Neural cell (in vitro differentiated cells): Measurements from ENCODE around the gene CPE. TPM values are rescaled to one million over a fixed set of nuclear protein-coding genes. Genes with fewer than 3 reads are reported as not detected.

Source experiments
- H2AFZ ChIP-seq: fragments of 200-600, 300-800 bp; sonication (generic), shearing (Covaris generic); 2 replicates; pipeline ENCODE4 v1.6.0; 2014; ENCODE audit warnings: low read depth, mild to moderate bottlenecking, antibody characterized with exemption, low read length, moderate library complexity
- H3F3A ChIP-seq: fragments of 200-600 bp; shearing (Covaris generic); 2 replicates; pipeline ENCODE4 v1.6.1; 2016; ENCODE audit warnings: mild to moderate bottlenecking, moderate library complexity, mixed read lengths, antibody characterized with exemption, low read length; ENCODE audit not compliant: insufficient read depth, poor library complexity, severe bottlenecking
- H3K27ac ChIP-seq: fragments of 200-600, 300-800 bp; sonication (generic), shearing (Covaris generic); 2 replicates; pipeline ENCODE4 v1.5.1; 2014; ENCODE audit warnings: mild to moderate bottlenecking, low read length, moderate library complexity
- H3K27me3 ChIP-seq: fragments of 300-800, 200-600 bp; sonication (generic), shearing (Covaris generic); 2 replicates; pipeline ENCODE4 v1.6.0; 2014; ENCODE audit warnings: mild to moderate bottlenecking, low read depth, low read length, moderate library complexity; ENCODE audit not compliant: insufficient read depth
- H3K36me3 ChIP-seq: fragments of 300-800, 200-600 bp; sonication (generic), shearing (Covaris generic); 2 replicates; pipeline ENCODE4 v1.5.1; 2014; ENCODE audit warnings: mild to moderate bottlenecking, antibody characterized with exemption, low read length, moderate library complexity; ENCODE audit not compliant: insufficient read depth
- H3K4me2 ChIP-seq: fragments of 300-800, 200-600 bp; sonication (generic), shearing (Covaris generic); 2 replicates; pipeline ENCODE4 v1.6.0; 2014; ENCODE audit warnings: mild to moderate bottlenecking, low read length
- H3K4me3 ChIP-seq: fragments of 300-800, 200-600 bp; sonication (generic), shearing (Covaris generic); 2 replicates; pipeline ENCODE4 v1.5.1; 2014; ENCODE audit warnings: mild to moderate bottlenecking, low read length, moderate library complexity
- H3K79me2 ChIP-seq: fragments of 200-600 bp; shearing (Covaris generic); replicated peaks from 2 replicates; pipeline ENCODE4 v1.6.0; 2014; ENCODE audit warnings: mild to moderate bottlenecking, low read length, moderate library complexity; ENCODE audit not compliant: insufficient read depth
- H3K9ac ChIP-seq: fragments of 300-800, 200-600 bp; sonication (generic), shearing (Covaris generic); 2 replicates; pipeline ENCODE4 v1.6.1; 2016; ENCODE audit warnings: mild to moderate bottlenecking, low read length, mixed read lengths
- H3K9me2 ChIP-seq: fragments of 200-600 bp; shearing (Covaris generic); 2 replicates; pipeline ENCODE4 v1.6.1; 2016; ENCODE audit warnings: mild to moderate bottlenecking, low read length, mixed read lengths; ENCODE audit not compliant: insufficient read depth
- H3K9me3 ChIP-seq: fragments of 200-600, 300-800 bp; sonication (generic), shearing (Covaris generic); 2 replicates; pipeline ENCODE4 v1.6.1; 2016; ENCODE audit warnings: mild to moderate bottlenecking, mixed run types, low read length, moderate library complexity, mixed read lengths
- H4K20me1 ChIP-seq: fragments of 200-600 bp; shearing (Covaris generic); 2 replicates; pipeline ENCODE4 v1.6.1; 2016; ENCODE audit warnings: mild to moderate bottlenecking, mixed run types; ENCODE audit not compliant: insufficient read depth
- EP300 ChIP-seq: fragments of 450-650 bp; conservative IDR thresholded peaks from 2 replicates; pipeline ENCODE4 v1.6.1; 2014; ENCODE audit warnings: antibody characterized with exemption, mild to moderate bottlenecking, moderate library complexity; ENCODE audit not compliant: poor library complexity, severe bottlenecking
- EZH2 ChIP-seq: fragments of 200-600, 300-800 bp; shearing (Covaris generic), sonication (generic); IDR thresholded peaks from 2 replicates; pipeline ENCODE4 v1.6.1; 2014; ENCODE audit warnings: antibody characterized with exemption, low read length, borderline replicate concordance, mild to moderate bottlenecking; ENCODE audit not compliant: insufficient read depth, poor library complexity, severe bottlenecking
- MXI1 ChIP-seq: fragments of 450-650 bp; conservative IDR thresholded peaks from 2 replicates; pipeline ENCODE4 v1.6.1; 2014; ENCODE audit warnings: antibody characterized with exemption, mild to moderate bottlenecking; ENCODE audit not compliant: poor library complexity, severe bottlenecking
- POLR2AphosphoS5 ChIP-seq: IDR thresholded peaks from 2 replicates; pipeline ENCODE4 v1.6.1; 2012
- RAD21 ChIP-seq: fragments of 450-650 bp; conservative IDR thresholded peaks from 2 replicates; pipeline ENCODE4 v1.6.1; 2014; ENCODE audit warnings: antibody characterized with exemption, mild to moderate bottlenecking, moderate library complexity
- SMC3 ChIP-seq: fragments of 450-650 bp; conservative IDR thresholded peaks from 2 replicates; pipeline ENCODE4 v1.6.1; 2014; ENCODE audit warnings: antibody characterized with exemption, mild to moderate bottlenecking, moderate library complexity; ENCODE audit not compliant: poor library complexity
- TAF1 ChIP-seq: IDR thresholded peaks from 2 replicates; pipeline ENCODE4 v1.6.1; 2012; ENCODE audit warnings: low read depth
- polyA plus RNA-seq: library from polyadenylated mRNA; depleted of rRNA; stranded (reverse); fragments of >200 nt; gene quantifications from 2 replicates; pipeline ENCODE4 v1.2.3, GENCODE V29; 2014
- TF ChIP-seq, protein P1 (sequence below): fragments of 450-650 bp; IDR thresholded peaks from 2 replicates; pipeline ENCODE4 v1.5.1; 2014; ENCODE audit warnings: antibody characterized with exemption, mild to moderate bottlenecking, moderate library complexity; ENCODE audit not compliant: poor library complexity, severe bottlenecking
- TF ChIP-seq, protein P2 (sequence below): IDR thresholded peaks from 2 replicates; pipeline ENCODE4 v1.6.1; 2012; ENCODE audit warnings: borderline replicate concordance

The CPE gene
- polyA plus RNA-seq, 1 donor from 2014 or later: 678 TPM

DNA sequence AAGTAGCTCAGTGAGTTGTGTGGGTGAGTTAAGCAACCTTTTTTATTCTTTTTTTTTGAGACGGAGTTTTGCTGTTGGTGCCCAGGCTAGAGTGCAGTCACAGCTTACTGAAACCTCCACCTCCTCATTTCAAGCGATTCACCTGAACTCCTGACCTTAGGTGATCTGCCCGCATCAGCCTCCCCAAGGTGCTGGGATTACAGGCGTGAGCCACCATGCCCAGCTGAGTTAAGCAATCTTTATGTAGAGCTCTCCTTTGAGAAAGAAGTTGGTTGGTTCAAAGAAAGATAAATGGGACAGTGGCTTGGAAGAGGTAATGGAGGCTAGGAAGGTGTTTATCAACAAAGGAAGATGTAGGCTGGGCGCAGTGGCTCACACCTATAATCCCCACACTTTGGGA, 48.1 kb upstream of the CPE start:
- Histone ChIP-seq H3K4me3 (peak overlapping the region; percentile 75), H3K9ac (peak overlapping the region; percentile 0), H3F3A (peaks cover 14% of the 10 kb centered on the region), H3K36me3 (no peaks in the 10 kb centered on the region), H3K27me3 (no peaks in the 10 kb centered on the region), H3K4me2 (peak overlapping the region; percentile 79), H3K79me2 (peaks cover 80% of the 10 kb centered on the region), H3K9me3 (no peaks in the 10 kb centered on the region), H2AFZ (no peak overlapping the region), H4K20me1 (peaks cover 15% of the 10 kb centered on the region), H3K27ac (peak overlapping the region; percentile 96), H3K9me2 (no peaks in the 10 kb centered on the region)
- TF ChIP-seq EZH2 (no peak), TAF1 (no peak), RAD21 (no peak), SMC3 (no peak), POLR2AphosphoS5 (no peak), EP300 (no peak), MXI1 (no peak)
- TF ChIP-seq, protein P1, sequence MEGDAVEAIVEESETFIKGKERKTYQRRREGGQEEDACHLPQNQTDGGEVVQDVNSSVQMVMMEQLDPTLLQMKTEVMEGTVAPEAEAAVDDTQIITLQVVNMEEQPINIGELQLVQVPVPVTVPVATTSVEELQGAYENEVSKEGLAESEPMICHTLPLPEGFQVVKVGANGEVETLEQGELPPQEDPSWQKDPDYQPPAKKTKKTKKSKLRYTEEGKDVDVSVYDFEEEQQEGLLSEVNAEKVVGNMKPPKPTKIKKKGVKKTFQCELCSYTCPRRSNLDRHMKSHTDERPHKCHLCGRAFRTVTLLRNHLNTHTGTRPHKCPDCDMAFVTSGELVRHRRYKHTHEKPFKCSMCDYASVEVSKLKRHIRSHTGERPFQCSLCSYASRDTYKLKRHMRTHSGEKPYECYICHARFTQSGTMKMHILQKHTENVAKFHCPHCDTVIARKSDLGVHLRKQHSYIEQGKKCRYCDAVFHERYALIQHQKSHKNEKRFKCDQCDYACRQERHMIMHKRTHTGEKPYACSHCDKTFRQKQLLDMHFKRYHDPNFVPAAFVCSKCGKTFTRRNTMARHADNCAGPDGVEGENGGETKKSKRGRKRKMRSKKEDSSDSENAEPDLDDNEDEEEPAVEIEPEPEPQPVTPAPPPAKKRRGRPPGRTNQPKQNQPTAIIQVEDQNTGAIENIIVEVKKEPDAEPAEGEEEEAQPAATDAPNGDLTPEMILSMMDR: no peak
- TF ChIP-seq, protein P2, sequence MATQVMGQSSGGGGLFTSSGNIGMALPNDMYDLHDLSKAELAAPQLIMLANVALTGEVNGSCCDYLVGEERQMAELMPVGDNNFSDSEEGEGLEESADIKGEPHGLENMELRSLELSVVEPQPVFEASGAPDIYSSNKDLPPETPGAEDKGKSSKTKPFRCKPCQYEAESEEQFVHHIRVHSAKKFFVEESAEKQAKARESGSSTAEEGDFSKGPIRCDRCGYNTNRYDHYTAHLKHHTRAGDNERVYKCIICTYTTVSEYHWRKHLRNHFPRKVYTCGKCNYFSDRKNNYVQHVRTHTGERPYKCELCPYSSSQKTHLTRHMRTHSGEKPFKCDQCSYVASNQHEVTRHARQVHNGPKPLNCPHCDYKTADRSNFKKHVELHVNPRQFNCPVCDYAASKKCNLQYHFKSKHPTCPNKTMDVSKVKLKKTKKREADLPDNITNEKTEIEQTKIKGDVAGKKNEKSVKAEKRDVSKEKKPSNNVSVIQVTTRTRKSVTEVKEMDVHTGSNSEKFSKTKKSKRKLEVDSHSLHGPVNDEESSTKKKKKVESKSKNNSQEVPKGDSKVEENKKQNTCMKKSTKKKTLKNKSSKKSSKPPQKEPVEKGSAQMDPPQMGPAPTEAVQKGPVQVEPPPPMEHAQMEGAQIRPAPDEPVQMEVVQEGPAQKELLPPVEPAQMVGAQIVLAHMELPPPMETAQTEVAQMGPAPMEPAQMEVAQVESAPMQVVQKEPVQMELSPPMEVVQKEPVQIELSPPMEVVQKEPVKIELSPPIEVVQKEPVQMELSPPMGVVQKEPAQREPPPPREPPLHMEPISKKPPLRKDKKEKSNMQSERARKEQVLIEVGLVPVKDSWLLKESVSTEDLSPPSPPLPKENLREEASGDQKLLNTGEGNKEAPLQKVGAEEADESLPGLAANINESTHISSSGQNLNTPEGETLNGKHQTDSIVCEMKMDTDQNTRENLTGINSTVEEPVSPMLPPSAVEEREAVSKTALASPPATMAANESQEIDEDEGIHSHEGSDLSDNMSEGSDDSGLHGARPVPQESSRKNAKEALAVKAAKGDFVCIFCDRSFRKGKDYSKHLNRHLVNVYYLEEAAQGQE: no peak

DNA sequence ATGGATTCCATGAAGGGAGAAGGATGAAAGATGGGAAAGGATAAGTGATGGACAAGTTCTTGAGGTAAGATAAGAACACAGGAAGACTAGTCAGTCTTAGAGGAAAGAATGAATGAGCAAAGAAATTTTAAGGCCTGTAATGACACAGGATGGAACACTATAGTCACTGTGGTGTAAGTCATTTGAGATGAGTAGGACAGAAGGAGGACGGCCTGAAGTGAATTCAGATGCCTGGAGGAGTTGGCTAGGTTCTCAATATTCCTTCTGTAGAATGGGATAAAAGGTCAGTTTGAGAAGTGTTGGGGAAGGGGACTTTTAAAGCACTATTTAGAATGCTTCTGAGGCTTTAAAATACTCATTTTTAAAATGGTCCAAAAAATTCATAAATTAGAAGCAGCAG, 47.4 kb upstream of the CPE start:
- Histone ChIP-seq H3K9me2 (no peaks in the 10 kb centered on the region), H3K4me3 (peak overlapping the region; percentile 75), H3K4me2 (peak overlapping the region; percentile 79), H3K79me2 (peaks cover 87% of the 10 kb centered on the region), H3K9me3 (no peaks in the 10 kb centered on the region), H3F3A (peaks cover 14% of the 10 kb centered on the region), H3K27ac (peak overlapping the region; percentile 96), H3K36me3 (no peaks in the 10 kb centered on the region), H4K20me1 (peaks cover 15% of the 10 kb centered on the region), H2AFZ (no peak overlapping the region), H3K9ac (peak overlapping the region; percentile 50), H3K27me3 (no peaks in the 10 kb centered on the region)
- TF ChIP-seq MXI1 (no peak), TAF1 (no peak), EP300 (no peak), POLR2AphosphoS5 (no peak), RAD21 (no peak), SMC3 (no peak), EZH2 (no peak)
- TF ChIP-seq, protein P1: no peak
- TF ChIP-seq, protein P2: no peak
